ENCODE results near the gene BRIP1.

GRCh38 chr17:61834610-61835009 is 28.7 kb downstream of the BRIP1 start:
- TF ChIP-seq EZH2 (IDR thresholded peaks at IDR 0.05; ENCODE audit: insufficient read depth, poor library complexity, severe bottlenecking): no peak
- no peak for TF ChIP-seq EZH2phosphoT487 (IDR thresholded peaks at IDR 0.05; ENCODE audit: insufficient read depth, low read depth)

Measured in GM23248 (cell line).